A673 (cell line): ENCODE data around the gene MICAL3. TPM values are rescaled to one million over a fixed set of nuclear protein-coding genes. Genes with fewer than 3 reads are reported as not detected.

Experiments used
- BruUV-seq: library from RNA; stranded (reverse); fragments of 400-500 nt; replicated peaks from 2 replicates; lab custom pipeline; 2021; lab: Mats Ljungman, UMichigan
- CTCF ChIA-PET: fragments of 300-600 bp; sonication (Branson Sonifier 250); formaldehyde crosslinking; loops from one replicate; lab custom pipeline; 2022; ENCODE audit warnings: antibody characterized with exemption; lab: Charles Lee
- POLR2A ChIA-PET: fragments of 300-600 bp; sonication (Branson Sonifier 250); formaldehyde crosslinking; loops from one replicate; lab custom pipeline; 2022; ENCODE audit warnings: antibody characterized with exemption; ENCODE audit not compliant: low non-redundant PET; lab: Charles Lee
- DNase-seq: peaks from one replicate; pipeline ENCODE4 v3.0.0-alpha.2; 2015; ENCODE audit warnings: low spot score
- H3K27ac ChIP-seq: fragments of 200-600 bp; sonication (generic); 2 replicates; pipeline ENCODE4 v1.5.1; 2016; ENCODE audit warnings: mixed run types, low read depth, mild to moderate bottlenecking, mixed read lengths, antibody characterized with exemption, low read length; ENCODE audit not compliant: poor library complexity, severe bottlenecking
- H3K27me3 ChIP-seq: fragments of 200-600 bp; sonication (generic); replicated peaks from 2 replicates; pipeline ENCODE4 v1.6.1; 2017; ENCODE audit warnings: mixed run types, low read depth, mild to moderate bottlenecking, mixed read lengths, antibody characterized with exemption, low read length; ENCODE audit not compliant: insufficient read depth, poor library complexity
- H3K36me3 ChIP-seq: fragments of 200-600 bp; sonication (generic); 2 replicates; pipeline ENCODE4 v1.6.1; 2016; ENCODE audit warnings: mixed run types, mild to moderate bottlenecking, mixed read lengths, antibody characterized with exemption, low read length; ENCODE audit not compliant: insufficient read depth, poor library complexity, severe bottlenecking
- H3K4me1 ChIP-seq: fragments of 200-600 bp; sonication (generic); 2 replicates; pipeline ENCODE4 v1.6.1; 2017; ENCODE audit warnings: mixed run types, mild to moderate bottlenecking, mixed read lengths, antibody characterized with exemption, low read length; ENCODE audit not compliant: insufficient read depth, poor library complexity, severe bottlenecking
- H3K4me3 ChIP-seq: fragments of 200-600 bp; sonication (generic); 2 replicates; pipeline ENCODE4 v1.5.1; 2016; ENCODE audit warnings: low read depth, mixed run types, mild to moderate bottlenecking, mixed read lengths, low read length; ENCODE audit not compliant: poor library complexity, severe bottlenecking
- H3K9me3 ChIP-seq: fragments of 200-600 bp; sonication (generic); 2 replicates; pipeline ENCODE4 v1.6.1; 2016; ENCODE audit warnings: mixed run types, low read depth, mild to moderate bottlenecking, mixed read lengths, antibody characterized with exemption, low read length; ENCODE audit not compliant: poor library complexity, severe bottlenecking
- CTCF ChIP-seq: fragments of 300-800, 200-600 bp; sonication (generic); conservative IDR thresholded peaks from 2 replicates; pipeline ENCODE4 v1.5.1; 2017; ENCODE audit warnings: low read depth, mild to moderate bottlenecking, antibody characterized with exemption, low read length, moderate library complexity, mixed read lengths
- EZH2 ChIP-seq: fragments of 200-600 bp; sonication (generic); IDR thresholded peaks from 2 replicates; pipeline ENCODE4 v1.6.1; 2017; ENCODE audit warnings: borderline replicate concordance, low read depth, mild to moderate bottlenecking, mixed read lengths, antibody characterized with exemption, low read length; ENCODE audit not compliant: poor library complexity, severe bottlenecking
- intact Hi-C: fragments of 100-400 bp; cut with micrococcal nuclease; formaldehyde crosslinking; loops from one replicate; pipeline ENCODE4 v1.10.0; 2022; ENCODE audit not compliant: unreplicated experiment
- total RNA-seq: library from RNA; stranded (reverse); gene quantifications from 2 replicates; pipeline ENCODE4 v1.2.3, GENCODE V29; 2021

MICAL3 gene
- total RNA-seq, 1 experiment from 2014 or later = 63.6 TPM

GRCh38 chr22:17780741-17781318 is 243.5 kb downstream of the MICAL3 start:
- DNase-seq = no peak
- BruUV-seq = no TSS peak
- no peaks in the 10 kb centered on the region for H3K9me3 ChIP-seq
- no peak overlapping the region for H3K27ac ChIP-seq
- peaks cover 23% of the 10 kb centered on the region for H3K4me1 ChIP-seq
- H3K4me3 ChIP-seq = no peak overlapping the region
- H3K36me3 ChIP-seq = no peaks in the 10 kb centered on the region
- TF ChIP-seq EZH2 (no peak), CTCF (no peak)
- POLR2A ChIA-PET = no interaction called here
- H3K27me3 ChIP-seq = no peaks in the 10 kb centered on the region
- CTCF ChIA-PET = no interaction called here
- intact Hi-C loops = no loop called here

- Histone ChIP-seq H3K9me3 (no peaks in the 10 kb centered on the region), H3K27ac (no peak overlapping the region), H3K4me3 (no peak overlapping the region), H3K36me3 (no peaks in the 10 kb centered on the region), H3K27me3 (no peaks in the 10 kb centered on the region), H3K4me1 (peaks cover 23% of the 10 kb centered on the region)
- ChIA-PET CTCF (no interaction called here), POLR2A (no interaction called here)
- TF ChIP-seq CTCF (no peak), EZH2 (no peak)
- no peak for DNase-seq
- intact Hi-C loops = no loop called here
- no TSS peak for BruUV-seq
Measured at GRCh38 chr22:17780116-17780740, 244.1 kb downstream of the MICAL3 start.

GRCh38 chr22:17779286-17780115 is 244.9 kb downstream of the MICAL3 start:
- no peaks in the 10 kb centered on the region for H3K27me3 ChIP-seq
- peak; percentile 37 for DNase-seq
- H3K36me3 ChIP-seq = no peaks in the 10 kb centered on the region
- no peaks in the 10 kb centered on the region for H3K9me3 ChIP-seq
- no peak for TF ChIP-seq EZH2
- no peak for TF ChIP-seq CTCF
- ChIA-PET CTCF (interaction anchor here (0.7 kb wide), 1 partner anchor 16 kb away, joined by 3 read pairs; no protein-coding TSS in a partner anchor), POLR2A (no interaction called here)
- intact Hi-C loops = no loop called here
- H3K4me1 ChIP-seq = peaks cover 27% of the 10 kb centered on the region
- no peak overlapping the region for H3K27ac ChIP-seq
- BruUV-seq = no TSS peak
- H3K4me3 ChIP-seq = no peak overlapping the region
